Keratinocyte (primary cell): ENCODE data around the gene DBF4. TPM values are rescaled to one million over a fixed set of nuclear protein-coding genes. Genes with fewer than 3 reads are reported as not detected.

ENCODE experiments used
- DNase-seq: peaks from one replicate; pipeline ENCODE4 v3.0.0-alpha.2; 2011; ENCODE audit warnings: low read depth, missing footprints, low spot score
- FAIRE-seq: peaks from 2 replicates; lab custom pipeline; 2011; peaks lifted over from hg19 to GRCh38; lab: Jason Lieb, UNC
- H2AFZ ChIP-seq: 2 replicates; pipeline ENCODE4 v1.6.0; 2012; ENCODE audit warnings: low read length, control low read depth, inconsistent platforms; ENCODE audit not compliant: control insufficient read depth
- H3K27ac ChIP-seq: 2 replicates; pipeline ENCODE4 v1.5.1; 2011; ENCODE audit warnings: low read length; ENCODE audit not compliant: control insufficient read depth, insufficient read depth
- H3K27me3 ChIP-seq: 3 replicates; pipeline ENCODE4 v1.6.0; 2011; ENCODE audit warnings: low read length; ENCODE audit not compliant: control insufficient read depth, insufficient read depth; ENCODE audit errors: extremely low read depth
- H3K36me3 ChIP-seq, 2 experiments: 2 replicates in 1 of 2; 3 replicates in 1 of 2; pipeline ENCODE4 v1.5.1; 2011; ENCODE audit warnings: low read length in 2 of 2, mild to moderate bottlenecking in 1 of 2; ENCODE audit not compliant: control insufficient read depth in 2 of 2, insufficient read depth in 2 of 2; ENCODE audit errors: extremely low read depth in 1 of 2
- H3K4me1 ChIP-seq: 3 replicates; pipeline ENCODE4 v1.5.1; 2011; ENCODE audit warnings: low read length; ENCODE audit not compliant: control insufficient read depth, insufficient read depth; ENCODE audit errors: extremely low read depth
- H3K4me2 ChIP-seq: 3 replicates; pipeline ENCODE4 v1.6.0; 2011; ENCODE audit warnings: low read depth, low read length; ENCODE audit not compliant: control insufficient read depth, insufficient read depth; ENCODE audit errors: extremely low read depth
- H3K4me3 ChIP-seq, 3 experiments: fragments of 200-600 bp in 1 of 3; sonication (generic) in 1 of 3; 2 replicates in 2 of 3; 3 replicates in 1 of 3; pipeline ENCODE4 v1.5.1; 2011 to 2016; ENCODE audit warnings: low read length in 3 of 3, mild to moderate bottlenecking in 3 of 3, control low read depth in 2 of 3, inconsistent platforms in 1 of 3, low read depth in 1 of 3, mixed read lengths in 1 of 3, mixed run types in 1 of 3, moderate library complexity in 1 of 3; ENCODE audit not compliant: control insufficient read depth in 2 of 3, insufficient read depth in 2 of 3; ENCODE audit errors: extremely low read depth in 1 of 3
- H3K79me2 ChIP-seq: 2 replicates; pipeline ENCODE4 v1.6.0; 2012; ENCODE audit warnings: low read length; ENCODE audit not compliant: control insufficient read depth, insufficient read depth
- H3K9ac ChIP-seq: 3 replicates; pipeline ENCODE4 v1.6.0; 2011; ENCODE audit warnings: low read length; ENCODE audit not compliant: control insufficient read depth, insufficient read depth; ENCODE audit errors: extremely low read depth
- H3K9me1 ChIP-seq: 3 replicates; pipeline ENCODE4 v1.6.0; 2011; ENCODE audit warnings: low read length; ENCODE audit not compliant: control insufficient read depth, insufficient read depth; ENCODE audit errors: extremely low read depth
- H3K9me3 ChIP-seq: 2 replicates; pipeline ENCODE4 v1.5.1; 2012; ENCODE audit warnings: low read depth, low read length; ENCODE audit not compliant: control insufficient read depth
- H4K20me1 ChIP-seq: 3 replicates; pipeline ENCODE4 v1.6.0; 2011; ENCODE audit warnings: low read length; ENCODE audit not compliant: control insufficient read depth, insufficient read depth; ENCODE audit errors: extremely low read depth
- EZH2 ChIP-seq: IDR thresholded peaks from one replicate; pipeline ENCODE4 v1.6.1; 2012; ENCODE audit warnings: inconsistent platforms, mild to moderate bottlenecking, low read length, moderate library complexity
- dilution Hi-C: fragments of 300-500 bp; cut with MboI; formaldehyde crosslinking; loops from one replicate; pipeline ENCODE4 v1.7.0; 2020; ENCODE audit warnings: low sequenced_read_pairs; ENCODE audit not compliant: extremely low pct_ligation_motif_present
- polyA plus RNA-seq, 5 experiments: library from polyadenylated mRNA; depleted of rRNA in 3 of 5; stranded (reverse) in 3 of 5; stranded (forward) in 1 of 5; unstranded in 1 of 5; fragments of >200 nt; gene quantifications; 1 replicate in 1 of 5; 2 replicates in 3 of 5; 3 replicates in 1 of 5; pipeline versions ENCODE4 v1.2.1 to v1.2.3, GENCODE V29; 2011 to 2012; ENCODE audit warnings: missing spikeins in 2 of 5, low read depth in 1 of 5, low replicate concordance in 1 of 5
- TF ChIP-seq, protein P1 (sequence below), 3 experiments: IDR thresholded peaks in 1 of 3; conservative IDR thresholded peaks in 1 of 3; optimal IDR thresholded peaks in 1 of 3; 2 replicates in 2 of 3; 3 replicates in 1 of 3; pipeline versions ENCODE3 to v1.5.1; 2011; ENCODE audit warnings: low read length in 3 of 3, mild to moderate bottlenecking in 3 of 3, moderate library complexity in 2 of 3, control low read depth in 1 of 3, inconsistent platforms in 1 of 3; ENCODE audit not compliant: insufficient read depth in 2 of 3; ENCODE audit errors: extremely low read depth in 1 of 3

The DBF4 gene
- polyA plus RNA-seq, 1 donor (not counting 4 experiments of a cell fraction or from before 2014, with no cell fraction given) = 12.5 TPM

DNA sequence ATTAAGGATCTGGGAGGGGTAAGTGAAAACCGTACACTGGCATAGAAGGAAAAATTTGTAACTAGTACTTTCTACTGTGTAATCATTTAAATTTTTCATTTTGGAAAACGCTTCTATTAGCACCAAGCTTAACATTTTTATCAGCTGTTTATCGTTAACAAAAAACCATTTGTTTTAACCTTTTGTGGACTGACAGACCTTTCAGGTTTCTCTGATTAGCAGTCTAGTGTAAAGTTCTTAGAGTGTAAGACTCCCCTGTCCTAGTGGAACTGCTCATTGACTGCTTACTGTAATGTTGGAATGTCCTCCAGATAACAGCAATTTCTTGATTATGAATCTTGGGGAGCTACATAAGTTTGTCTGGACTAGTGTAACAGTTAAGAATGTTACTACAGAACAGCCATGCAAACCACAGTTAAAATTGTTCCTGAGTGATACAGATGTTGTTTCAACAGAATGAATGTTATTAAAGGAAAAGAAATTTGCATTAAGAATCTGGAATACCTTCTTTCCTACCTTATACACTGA lies 2.0 kb downstream of the DBF4 start:
- H2AFZ ChIP-seq = no peak overlapping the region
- DNase-seq (no peak), FAIRE-seq (no peak)
- H3K27ac ChIP-seq = peak overlapping the region; percentile 13
- H3K9me3 ChIP-seq = no peaks in the 10 kb centered on the region
- H3K4me1 ChIP-seq = peaks cover 9% of the 10 kb centered on the region
- H3K27me3 ChIP-seq = no peaks in the 10 kb centered on the region
- peaks cover 88% of the 10 kb centered on the region for H3K79me2 ChIP-seq
- H3K36me3 ChIP-seq = peaks cover 0 to 12% of the 10 kb centered on the region in 2 experiments
- H3K9me1 ChIP-seq = no peaks in the 10 kb centered on the region
- H3K4me2 ChIP-seq = peak overlapping the region; percentile 90
- H3K4me3 ChIP-seq = peak overlapping the region; percentile 86 to 98 (median 98)
- H3K9ac ChIP-seq = peak overlapping the region; percentile 96
- no peaks in the 10 kb centered on the region for H4K20me1 ChIP-seq
- TF ChIP-seq EZH2 = no peak
- TF ChIP-seq, protein P1, sequence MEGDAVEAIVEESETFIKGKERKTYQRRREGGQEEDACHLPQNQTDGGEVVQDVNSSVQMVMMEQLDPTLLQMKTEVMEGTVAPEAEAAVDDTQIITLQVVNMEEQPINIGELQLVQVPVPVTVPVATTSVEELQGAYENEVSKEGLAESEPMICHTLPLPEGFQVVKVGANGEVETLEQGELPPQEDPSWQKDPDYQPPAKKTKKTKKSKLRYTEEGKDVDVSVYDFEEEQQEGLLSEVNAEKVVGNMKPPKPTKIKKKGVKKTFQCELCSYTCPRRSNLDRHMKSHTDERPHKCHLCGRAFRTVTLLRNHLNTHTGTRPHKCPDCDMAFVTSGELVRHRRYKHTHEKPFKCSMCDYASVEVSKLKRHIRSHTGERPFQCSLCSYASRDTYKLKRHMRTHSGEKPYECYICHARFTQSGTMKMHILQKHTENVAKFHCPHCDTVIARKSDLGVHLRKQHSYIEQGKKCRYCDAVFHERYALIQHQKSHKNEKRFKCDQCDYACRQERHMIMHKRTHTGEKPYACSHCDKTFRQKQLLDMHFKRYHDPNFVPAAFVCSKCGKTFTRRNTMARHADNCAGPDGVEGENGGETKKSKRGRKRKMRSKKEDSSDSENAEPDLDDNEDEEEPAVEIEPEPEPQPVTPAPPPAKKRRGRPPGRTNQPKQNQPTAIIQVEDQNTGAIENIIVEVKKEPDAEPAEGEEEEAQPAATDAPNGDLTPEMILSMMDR (optimal IDR thresholded peaks at IDR 0.05 in 1 of 3, IDR thresholded peaks at IDR 0.05 in 1 of 3, conservative IDR thresholded peaks at IDR 0.05 in 1 of 3; ENCODE audit: extremely low read depth in 1 of 3, insufficient read depth in 2 of 3, low read length in 3 of 3) = no peak
- dilution Hi-C loops = no loop called here

DNA sequence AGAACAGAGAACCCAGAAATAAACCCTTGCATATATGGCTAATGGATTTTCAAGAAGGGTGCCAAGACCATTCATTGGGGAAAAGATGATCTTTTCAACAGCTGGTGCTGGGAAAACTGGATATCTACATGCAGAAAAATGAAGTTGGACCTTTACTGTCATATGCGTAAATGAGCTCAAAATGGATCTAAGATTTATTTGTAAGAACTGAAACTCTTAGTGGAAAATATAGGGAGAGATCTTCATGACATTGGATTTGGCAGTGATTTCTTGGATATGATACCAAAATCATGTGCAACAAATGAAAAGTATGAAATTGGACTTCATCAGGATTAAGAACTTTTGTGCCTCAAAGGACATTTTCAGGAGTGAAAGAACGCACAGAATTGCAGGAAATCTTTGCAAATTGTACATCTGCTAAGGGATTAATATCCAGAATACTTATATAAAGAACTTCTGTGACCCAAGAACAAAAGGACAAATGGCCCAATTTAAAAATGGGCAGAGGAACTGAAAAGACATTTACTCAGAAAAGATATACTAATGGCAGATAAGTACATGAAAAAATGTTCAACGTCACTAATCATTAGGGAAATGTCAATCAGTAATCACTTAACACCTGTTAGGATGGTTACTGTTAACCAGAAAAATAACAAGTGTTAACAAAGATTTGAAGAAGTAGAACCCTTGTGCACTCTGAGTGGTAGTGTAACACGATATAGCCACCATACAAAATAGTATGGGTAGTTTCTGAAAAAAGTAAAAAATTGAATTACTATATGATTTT lies 6.1 kb downstream of the DBF4 start:
- FAIRE-seq (no peak), DNase-seq (no peak)
- no peak for TF ChIP-seq EZH2
- TF ChIP-seq, protein P1 (optimal IDR thresholded peaks at IDR 0.05 in 1 of 3, IDR thresholded peaks at IDR 0.05 in 1 of 3, conservative IDR thresholded peaks at IDR 0.05 in 1 of 3; ENCODE audit: extremely low read depth in 1 of 3, insufficient read depth in 2 of 3, low read length in 3 of 3) = no peak
- peaks cover 3% of the 10 kb centered on the region for H3K4me1 ChIP-seq
- H3K9me1 ChIP-seq = no peaks in the 10 kb centered on the region
- no peak overlapping the region for H3K4me3 ChIP-seq
- H3K79me2 ChIP-seq = peaks cover 73% of the 10 kb centered on the region
- peaks cover 0 to 12% of the 10 kb centered on the region in 2 experiments for H3K36me3 ChIP-seq
- H3K9ac ChIP-seq = no peak overlapping the region
- H3K9me3 ChIP-seq = no peaks in the 10 kb centered on the region
- H2AFZ ChIP-seq = no peak overlapping the region
- H3K4me2 ChIP-seq = no peak overlapping the region
- dilution Hi-C loops = no loop called here
- no peak overlapping the region for H3K27ac ChIP-seq
- H3K27me3 ChIP-seq = no peaks in the 10 kb centered on the region
- H4K20me1 ChIP-seq = no peaks in the 10 kb centered on the region
